Stimulated activated CD8-positive, alpha-beta memory T cell treated with anti-CD3 and anti-CD28 coated beads, Interleukin-7, amount 100 ng/mL, for 48 hours (primary cell): Measurements from ENCODE around the gene CCDC89.
"Not testable (repeated sequence)": the region's sequence is repeated elsewhere in the genome, so short reads cannot be mapped to it uniquely, and the experiment has no call there.

Source experiments
- DNase-seq, 2 donors: peaks; one replicate each; pipeline ENCODE4 v3.0.0-alpha.2; 2020; ENCODE audit warnings: low read depth in 1 of 2; ENCODE audit errors: extremely low read depth in 1 of 2

CCDC89 gene

GRCh38 chr11:85694385-85694980 lies 8.5 kb upstream of the CCDC89 start:
- DNase-seq = no peak

DNA sequence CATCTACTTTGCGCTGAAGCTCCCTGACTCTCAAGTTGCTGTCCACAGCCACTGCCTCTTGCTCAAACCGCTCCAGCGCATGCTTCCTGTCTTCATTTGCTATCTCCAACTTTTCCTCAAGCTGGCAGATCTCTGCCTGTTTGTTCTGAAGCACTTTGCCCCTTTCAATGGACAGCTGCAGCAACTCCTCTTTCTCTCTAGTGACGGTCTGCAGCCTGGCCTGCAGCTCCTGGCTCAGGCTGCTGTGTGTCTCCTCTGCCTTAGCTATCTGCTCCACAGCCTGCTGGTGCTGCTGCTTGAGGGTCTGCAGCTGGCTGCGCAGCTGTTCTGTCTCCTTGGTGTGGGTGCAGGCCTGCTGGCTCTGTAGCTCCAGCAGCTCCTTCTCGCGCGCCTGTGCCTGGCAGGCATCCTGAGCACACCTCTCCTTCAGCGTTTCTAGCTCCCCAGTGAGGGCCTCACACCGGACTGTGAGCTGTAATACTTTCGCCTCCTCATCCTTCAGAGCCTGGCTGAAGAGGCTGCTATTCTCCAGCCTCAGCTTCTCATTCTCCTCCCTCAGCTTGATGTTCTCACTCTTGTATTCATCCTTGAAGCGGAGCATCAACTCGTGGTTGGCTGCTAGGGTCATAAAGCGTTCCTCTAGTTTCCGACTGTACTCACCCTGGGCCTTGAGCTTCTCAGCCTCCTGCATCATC lies 723 bp downstream of the CCDC89 start:
- DNase-seq = no peak

DNA sequence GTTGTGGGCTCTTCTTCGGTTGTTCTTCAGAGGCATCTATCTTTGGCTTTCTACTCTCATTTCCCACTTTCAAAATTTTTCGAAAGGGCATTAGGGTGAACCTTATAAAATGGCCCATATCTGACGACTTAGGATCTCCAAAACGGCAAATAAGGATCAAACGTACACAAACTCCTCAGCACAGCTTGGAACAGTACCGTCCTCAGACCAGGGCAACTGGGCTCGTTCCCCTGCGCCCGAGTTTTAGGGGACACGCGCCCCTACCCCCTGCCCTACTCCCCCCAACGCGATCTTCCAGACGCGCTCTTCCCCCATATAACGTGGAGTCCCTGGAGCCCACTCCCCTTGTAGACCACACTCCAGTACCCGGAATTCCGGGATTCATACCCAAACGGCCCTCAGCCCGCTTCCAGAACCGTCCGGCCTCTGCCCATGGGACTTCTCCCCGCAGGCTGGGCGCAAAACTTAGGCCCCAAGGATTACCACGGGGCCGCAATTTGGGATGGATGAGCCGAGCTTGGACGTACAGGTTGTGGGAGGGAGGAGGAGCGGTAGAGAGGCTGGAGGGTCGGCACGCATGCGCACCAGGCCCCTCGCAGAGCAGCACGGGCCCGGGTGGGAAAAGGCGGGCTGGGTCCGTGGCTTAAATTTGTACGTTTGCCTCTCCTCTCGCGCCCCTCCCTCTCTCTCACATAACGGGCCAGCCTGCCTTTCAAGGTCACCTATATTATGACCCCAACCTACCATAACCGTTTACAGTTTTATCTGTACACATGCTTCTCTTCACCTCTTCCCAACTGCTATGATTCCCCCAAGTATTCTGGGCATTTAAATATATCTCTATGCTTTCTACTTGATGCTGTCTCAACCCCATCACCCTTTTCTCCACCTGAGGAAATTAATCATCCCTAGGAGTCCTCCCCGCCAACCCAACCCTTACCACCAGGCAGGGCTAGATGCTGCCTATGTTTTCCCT lies 3.4 kb downstream of the CCDC89 start:
- DNase-seq = peak; percentile 44 to 59

DNA sequence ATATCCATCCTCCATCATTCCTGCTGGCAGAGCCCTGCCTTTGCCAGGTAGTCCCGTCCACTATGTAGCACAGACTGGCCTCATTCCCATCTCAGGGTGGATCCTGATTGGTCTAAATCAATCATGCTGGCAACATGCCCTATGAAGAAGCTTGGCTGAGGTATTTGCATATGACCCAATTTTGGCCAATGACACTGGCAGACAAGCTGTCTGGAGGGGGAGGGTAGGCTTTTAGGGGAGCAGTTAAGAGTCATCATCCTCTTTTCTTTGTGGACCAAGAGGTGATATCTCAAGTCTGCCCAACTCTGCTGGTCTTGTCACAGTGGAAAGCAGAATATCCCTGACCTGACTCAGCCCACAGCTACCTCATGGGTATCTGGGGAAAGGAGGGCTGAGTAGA lies 5.1 kb downstream of the CCDC89 start:
- DNase-seq = no peak

DNA sequence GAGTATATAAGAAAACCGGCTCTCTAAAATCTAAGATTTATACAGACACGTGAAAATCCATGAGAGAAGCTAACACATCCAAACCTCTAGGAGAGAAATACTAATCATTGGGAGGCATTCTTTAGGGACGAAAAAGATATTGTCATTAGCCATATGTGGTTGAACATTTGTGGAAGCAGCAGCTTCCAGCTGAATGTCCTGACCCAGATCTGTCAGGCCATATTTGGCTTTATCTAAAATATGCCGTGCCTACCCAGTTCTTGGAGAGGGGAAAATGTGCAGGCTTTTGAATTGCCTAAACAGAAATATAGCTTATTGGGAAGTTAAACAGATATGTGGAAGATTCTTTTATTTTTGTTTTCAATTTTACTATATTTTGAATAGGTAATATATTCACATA lies 6.4 kb downstream of the CCDC89 start:
- no peak for DNase-seq

GRCh38 chr11:85673393-85673792 lies 12.6 kb downstream of the CCDC89 start:
- no peak for DNase-seq

- no peak for DNase-seq
These were observed 13.7 kb downstream of the CCDC89 start for GRCh38 chr11:85672105-85672902.

- not testable (repeated sequence) for DNase-seq
These were observed 14.9 kb downstream of the CCDC89 start for GRCh38 chr11:85670949-85671663.

DNA sequence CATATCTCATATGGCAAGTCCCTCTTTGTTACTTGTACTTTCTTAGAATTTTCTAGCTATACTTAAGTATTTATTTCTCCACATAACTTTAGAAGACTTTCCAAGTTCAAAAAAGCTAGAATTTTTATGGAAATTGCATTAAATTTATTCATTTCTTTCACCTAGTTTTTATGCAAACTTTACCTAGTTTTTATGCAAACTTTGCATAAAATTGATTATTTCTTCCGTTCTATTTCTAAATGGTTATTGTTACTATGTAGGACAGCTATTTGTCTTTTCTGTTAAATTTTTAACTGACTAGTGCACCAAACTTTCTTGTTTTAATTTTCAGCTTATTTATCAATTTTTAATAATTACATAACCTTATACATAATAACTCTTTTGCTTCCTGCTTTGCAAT lies 17.8 kb downstream of the CCDC89 start:
- DNase-seq = no peak

DNA sequence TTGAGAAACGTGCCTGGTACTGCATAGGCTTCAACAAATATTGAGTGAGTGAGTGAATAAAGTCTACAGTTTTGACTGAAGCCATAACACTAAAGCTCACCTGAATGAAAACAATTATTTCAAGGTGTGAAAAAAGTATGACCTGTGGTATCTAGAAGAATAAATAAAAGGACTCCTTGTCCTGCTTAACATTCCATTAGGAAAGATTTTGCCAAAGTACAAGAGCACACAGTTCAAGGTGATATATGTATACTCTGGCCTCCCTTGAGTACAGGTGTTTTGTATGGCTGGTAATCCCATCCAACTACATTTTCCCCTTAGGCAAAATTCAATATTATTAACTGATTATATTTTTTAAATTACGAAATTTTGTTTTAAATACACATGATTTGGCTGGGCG lies 19.3 kb downstream of the CCDC89 start:
- no peak for DNase-seq

- no peak for DNase-seq
These were observed 20.3 kb downstream of the CCDC89 start for GRCh38 chr11:85665733-85666132.

GRCh38 chr11:85664615-85665481 lies 21.1 kb downstream of the CCDC89 start, which contains the start of gene CREBZF:
Gene CREBZF, minus strand, starts transcription at chr11:85665129. Its CDS starts 254 bp downstream, at chr11:85664875.
- DNase-seq = peak; percentile 90 to 91

- DNase-seq = peak; percentile 73 to 76
These were observed 22.0 kb downstream of the CCDC89 start for GRCh38 chr11:85663753-85664614.

DNA sequence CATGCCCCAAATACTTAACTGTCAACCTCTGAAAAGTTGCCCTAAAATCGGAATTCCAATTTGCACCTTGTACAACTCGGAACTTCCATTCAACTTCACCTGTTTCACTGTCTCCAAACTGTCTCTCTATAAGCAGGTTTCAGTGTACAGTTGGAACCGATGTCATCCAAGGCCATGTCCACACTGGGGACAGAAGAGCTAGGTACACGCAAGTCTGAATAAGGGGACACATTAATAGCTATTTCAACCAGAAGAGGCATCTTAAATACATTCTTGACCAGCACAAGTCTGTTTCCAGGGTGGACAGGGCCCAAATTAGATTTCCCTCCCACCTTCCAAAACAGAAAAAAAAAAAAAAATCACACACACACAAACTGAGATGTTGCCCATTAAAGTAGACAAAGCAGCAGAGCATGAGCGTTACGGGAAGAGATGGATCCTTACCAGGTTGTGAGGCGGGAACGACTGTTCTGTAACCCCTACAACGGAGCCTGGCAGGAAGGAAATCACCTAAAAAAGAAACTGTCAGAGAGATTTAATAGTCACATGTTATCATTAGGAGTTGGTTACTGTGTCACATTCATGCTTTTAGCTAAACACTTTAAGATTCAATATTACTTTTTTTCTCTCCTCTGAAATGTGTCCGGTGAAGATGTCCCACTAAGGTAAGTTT lies 22.8 kb downstream of the CCDC89 start:
- no peak for DNase-seq

- no peak for DNase-seq
These were observed 23.9 kb downstream of the CCDC89 start for GRCh38 chr11:85661972-85662664.

DNA sequence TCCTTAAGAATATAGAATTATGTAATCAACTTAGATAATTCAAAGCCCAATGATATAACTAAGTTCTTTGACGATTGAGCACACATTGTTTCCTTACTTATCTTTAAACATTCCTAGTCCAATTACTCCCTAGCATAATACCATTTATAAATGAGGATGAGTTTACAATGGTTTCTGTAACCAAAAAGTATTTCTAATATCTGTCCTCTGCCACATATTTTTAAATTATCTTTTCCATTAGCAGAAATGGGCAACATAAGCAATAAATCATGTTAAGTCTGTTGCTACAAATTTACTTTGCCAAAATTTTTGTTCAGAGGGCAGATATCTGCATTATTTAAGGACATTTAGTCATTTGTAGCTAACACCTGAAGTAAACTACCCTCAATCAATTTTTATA lies 27.8 kb downstream of the CCDC89 start:
- no peak for DNase-seq

- no peak for DNase-seq
These were observed 29.2 kb downstream of the CCDC89 start for GRCh38 chr11:85656777-85657176.
